AG20443 (cell line): ENCODE results near the gene GPR78.
"Not testable (repeated sequence)": the region's sequence is repeated elsewhere in the genome, so short reads cannot be mapped to it uniquely, and the experiment has no call there.

ENCODE experiments used
- DNase-seq: peaks from one replicate; pipeline ENCODE4 v3.0.0; 2012; ENCODE audit warnings: low spot score, mixed read lengths

Gene GPR78

GRCh38 chr4:8615921-8616787, 36.0 kb downstream of the GPR78 start:
- DNase-seq, result no peak

GRCh38 chr4:8616831-8617230, 36.6 kb downstream of the GPR78 start:
- no peak for DNase-seq

- no peak for DNase-seq
Measured at GRCh38 chr4:8617486-8618040, 37.4 kb downstream of the GPR78 start.

- no peak for DNase-seq
Measured at GRCh38 chr4:8618421-8618820, 38.2 kb downstream of the GPR78 start.

GRCh38 chr4:8618961-8619720, 38.9 kb downstream of the GPR78 start:
- DNase-seq, result no peak

GRCh38 chr4:8621135-8621534, 40.9 kb downstream of the GPR78 start:
- DNase-seq, result not testable (repeated sequence)

GRCh38 chr4:8624601-8625272, 44.5 kb downstream of the GPR78 start:
- not testable (repeated sequence) for DNase-seq

GRCh38 chr4:8630240-8630905, 50.2 kb downstream of the GPR78 start:
- DNase-seq, result not testable (repeated sequence)

- DNase-seq, result not testable (repeated sequence)
Measured at GRCh38 chr4:8631896-8632295, 51.7 kb downstream of the GPR78 start.

GRCh38 chr4:8634773-8635172, 54.6 kb downstream of the GPR78 start:
- DNase-seq, result not testable (repeated sequence)

GRCh38 chr4:8635897-8636554, 55.8 kb downstream of the GPR78 start:
- DNase-seq, result not testable (repeated sequence)
